Measurements from ENCODE around the gene SMIM1. TPM values are rescaled to one million over a fixed set of nuclear protein-coding genes. Genes with fewer than 3 reads are reported as not detected.

SMIM1 gene
- total RNA-seq, 2 experiments from 2014 or later = 1.5 to 2.2 TPM

- no peak overlapping the region for H3K4me3 Mint-ChIP-seq
- H3K27me3 Mint-ChIP-seq = peaks cover 9% of the 10 kb centered on the region
- no peaks in the 10 kb centered on the region for H3K36me3 Mint-ChIP-seq (ENCODE audit: low read depth)
- peaks cover 6% of the 10 kb centered on the region for H3K9me3 Mint-ChIP-seq
- no peak for DNase-seq
- ChIA-PET CTCF (no interaction called here), POLR2A (no interaction called here)
- no peaks in the 10 kb centered on the region for H3K4me1 Mint-ChIP-seq (ENCODE audit: low read depth)
- H3K27ac Mint-ChIP-seq = no peak overlapping the region
- intact Hi-C loops (cut with micrococcal nuclease) = no loop called here
- no peak for TF ChIP-seq CTCF (IDR thresholded peaks at IDR 0.05)
- no peak for ATAC-seq
These were observed 13.4 kb upstream of the SMIM1 start for GRCh38 chr1:3759164-3759563.

- Mint-ChIP-seq H3K4me1 (ENCODE audit: low read depth) (no peaks in the 10 kb centered on the region), H3K36me3 (ENCODE audit: low read depth) (no peaks in the 10 kb centered on the region), H3K4me3 (no peak overlapping the region), H3K27ac (no peak overlapping the region), H3K9me3 (peaks cover 6% of the 10 kb centered on the region), H3K27me3 (peaks cover 9% of the 10 kb centered on the region)
- intact Hi-C loops (cut with micrococcal nuclease) = no loop called here
- DNase-seq (no peak), ATAC-seq (no peak)
- TF ChIP-seq CTCF (IDR thresholded peaks at IDR 0.05) = no peak
- ChIA-PET POLR2A (no interaction called here), CTCF (no interaction called here)
These were observed 12.8 kb upstream of the SMIM1 start for GRCh38 chr1:3759796-3760195.

GRCh38 chr1:3761296-3762010, 11.1 kb upstream of the SMIM1 start:
- TF ChIP-seq CTCF (IDR thresholded peaks at IDR 0.05) = no peak
- no peak for DNase-seq
- H3K9me3 Mint-ChIP-seq = peaks cover 6% of the 10 kb centered on the region
- intact Hi-C loops (cut with micrococcal nuclease) = no loop called here
- peaks cover 18% of the 10 kb centered on the region for H3K27me3 Mint-ChIP-seq
- no peak overlapping the region for H3K4me3 Mint-ChIP-seq
- H3K4me1 Mint-ChIP-seq (ENCODE audit: low read depth) = no peaks in the 10 kb centered on the region
- CTCF ChIA-PET = interaction anchor here (1.0 to 1.1 kb wide), 2 partner anchors 15 to 142 kb away, joined by 3 read pairs; no protein-coding TSS in a partner anchor
- POLR2A ChIA-PET = interaction anchor here (1.3 kb wide), 1 partner anchor 10 kb away, joined by 4 read pairs; no protein-coding TSS in a partner anchor
- H3K27ac Mint-ChIP-seq = no peak overlapping the region
- ATAC-seq = no peak
- H3K36me3 Mint-ChIP-seq (ENCODE audit: low read depth) = no peaks in the 10 kb centered on the region

- Mint-ChIP-seq H3K4me1 (ENCODE audit: low read depth) (no peaks in the 10 kb centered on the region), H3K27me3 (peaks cover 16% of the 10 kb centered on the region), H3K9me3 (peaks cover 6% of the 10 kb centered on the region), H3K27ac (no peak overlapping the region), H3K36me3 (ENCODE audit: low read depth) (no peaks in the 10 kb centered on the region), H3K4me3 (no peak overlapping the region)
- ChIA-PET POLR2A (no interaction called here), CTCF (interaction anchor here (1.0 kb wide), 1 partner anchor 14 kb away, joined by 3 read pairs; no protein-coding TSS in a partner anchor)
- DNase-seq = no peak
- no peak for TF ChIP-seq CTCF (IDR thresholded peaks at IDR 0.05)
- ATAC-seq = no peak
- intact Hi-C loops (cut with micrococcal nuclease) = no loop called here
These were observed 10.2 kb upstream of the SMIM1 start for GRCh38 chr1:3762151-3762872.

GRCh38 chr1:3762873-3763228, 9.7 kb upstream of the SMIM1 start:
- POLR2A ChIA-PET = no interaction called here
- H3K27ac Mint-ChIP-seq = no peak overlapping the region
- no peak for TF ChIP-seq CTCF (IDR thresholded peaks at IDR 0.05)
- H3K4me3 Mint-ChIP-seq = no peak overlapping the region
- ATAC-seq = no peak
- CTCF ChIA-PET = no interaction called here
- H3K9me3 Mint-ChIP-seq = peaks cover 6% of the 10 kb centered on the region
- no peak for DNase-seq
- intact Hi-C loops (cut with micrococcal nuclease) = no loop called here
- no peaks in the 10 kb centered on the region for H3K4me1 Mint-ChIP-seq (ENCODE audit: low read depth)
- no peaks in the 10 kb centered on the region for H3K36me3 Mint-ChIP-seq (ENCODE audit: low read depth)
- peaks cover 16% of the 10 kb centered on the region for H3K27me3 Mint-ChIP-seq

Data from activated CD8-positive, alpha-beta T cell treated with anti-CD3 and anti-CD28 coated beads for 36 hours (primary cell).